Neural cell (in vitro differentiated cells): ENCODE results near the gene WNT7B. TPM values are rescaled to one million over a fixed set of nuclear protein-coding genes. Genes with fewer than 3 reads are reported as not detected.

ENCODE experiments used
- H2AFZ ChIP-seq: fragments of 200-600, 300-800 bp; sonication (generic), shearing (Covaris generic); 2 replicates; pipeline ENCODE4 v1.6.0; 2014; ENCODE audit warnings: low read depth, mild to moderate bottlenecking, antibody characterized with exemption, low read length, moderate library complexity
- H3F3A ChIP-seq: fragments of 200-600 bp; shearing (Covaris generic); 2 replicates; pipeline ENCODE4 v1.6.1; 2016; ENCODE audit warnings: mild to moderate bottlenecking, moderate library complexity, mixed read lengths, antibody characterized with exemption, low read length; ENCODE audit not compliant: insufficient read depth, poor library complexity, severe bottlenecking
- H3K27ac ChIP-seq: fragments of 200-600, 300-800 bp; sonication (generic), shearing (Covaris generic); 2 replicates; pipeline ENCODE4 v1.5.1; 2014; ENCODE audit warnings: mild to moderate bottlenecking, low read length, moderate library complexity
- H3K27me3 ChIP-seq: fragments of 300-800, 200-600 bp; sonication (generic), shearing (Covaris generic); 2 replicates; pipeline ENCODE4 v1.6.0; 2014; ENCODE audit warnings: mild to moderate bottlenecking, low read depth, low read length, moderate library complexity; ENCODE audit not compliant: insufficient read depth
- H3K36me3 ChIP-seq: fragments of 300-800, 200-600 bp; sonication (generic), shearing (Covaris generic); 2 replicates; pipeline ENCODE4 v1.5.1; 2014; ENCODE audit warnings: mild to moderate bottlenecking, antibody characterized with exemption, low read length, moderate library complexity; ENCODE audit not compliant: insufficient read depth
- H3K4me2 ChIP-seq: fragments of 300-800, 200-600 bp; sonication (generic), shearing (Covaris generic); 2 replicates; pipeline ENCODE4 v1.6.0; 2014; ENCODE audit warnings: mild to moderate bottlenecking, low read length
- H3K4me3 ChIP-seq: fragments of 300-800, 200-600 bp; sonication (generic), shearing (Covaris generic); 2 replicates; pipeline ENCODE4 v1.5.1; 2014; ENCODE audit warnings: mild to moderate bottlenecking, low read length, moderate library complexity
- H3K79me2 ChIP-seq: fragments of 200-600 bp; shearing (Covaris generic); replicated peaks from 2 replicates; pipeline ENCODE4 v1.6.0; 2014; ENCODE audit warnings: mild to moderate bottlenecking, low read length, moderate library complexity; ENCODE audit not compliant: insufficient read depth
- H3K9ac ChIP-seq: fragments of 300-800, 200-600 bp; sonication (generic), shearing (Covaris generic); 2 replicates; pipeline ENCODE4 v1.6.1; 2016; ENCODE audit warnings: mild to moderate bottlenecking, low read length, mixed read lengths
- H3K9me2 ChIP-seq: fragments of 200-600 bp; shearing (Covaris generic); 2 replicates; pipeline ENCODE4 v1.6.1; 2016; ENCODE audit warnings: mild to moderate bottlenecking, low read length, mixed read lengths; ENCODE audit not compliant: insufficient read depth
- H3K9me3 ChIP-seq: fragments of 200-600, 300-800 bp; sonication (generic), shearing (Covaris generic); 2 replicates; pipeline ENCODE4 v1.6.1; 2016; ENCODE audit warnings: mild to moderate bottlenecking, mixed run types, low read length, moderate library complexity, mixed read lengths
- H4K20me1 ChIP-seq: fragments of 200-600 bp; shearing (Covaris generic); 2 replicates; pipeline ENCODE4 v1.6.1; 2016; ENCODE audit warnings: mild to moderate bottlenecking, mixed run types; ENCODE audit not compliant: insufficient read depth
- CTCF ChIP-seq: fragments of 450-650 bp; IDR thresholded peaks from 2 replicates; pipeline ENCODE4 v1.5.1; 2014; ENCODE audit warnings: antibody characterized with exemption, mild to moderate bottlenecking, moderate library complexity; ENCODE audit not compliant: poor library complexity, severe bottlenecking
- EP300 ChIP-seq: fragments of 450-650 bp; conservative IDR thresholded peaks from 2 replicates; pipeline ENCODE4 v1.6.1; 2014; ENCODE audit warnings: antibody characterized with exemption, mild to moderate bottlenecking, moderate library complexity; ENCODE audit not compliant: poor library complexity, severe bottlenecking
- EZH2 ChIP-seq: fragments of 200-600, 300-800 bp; shearing (Covaris generic), sonication (generic); IDR thresholded peaks from 2 replicates; pipeline ENCODE4 v1.6.1; 2014; ENCODE audit warnings: antibody characterized with exemption, low read length, borderline replicate concordance, mild to moderate bottlenecking; ENCODE audit not compliant: insufficient read depth, poor library complexity, severe bottlenecking
- MXI1 ChIP-seq: fragments of 450-650 bp; conservative IDR thresholded peaks from 2 replicates; pipeline ENCODE4 v1.6.1; 2014; ENCODE audit warnings: antibody characterized with exemption, mild to moderate bottlenecking; ENCODE audit not compliant: poor library complexity, severe bottlenecking
- POLR2AphosphoS5 ChIP-seq: IDR thresholded peaks from 2 replicates; pipeline ENCODE4 v1.6.1; 2012
- RAD21 ChIP-seq: fragments of 450-650 bp; conservative IDR thresholded peaks from 2 replicates; pipeline ENCODE4 v1.6.1; 2014; ENCODE audit warnings: antibody characterized with exemption, mild to moderate bottlenecking, moderate library complexity
- REST ChIP-seq: IDR thresholded peaks from 2 replicates; pipeline ENCODE4 v1.6.1; 2012; ENCODE audit warnings: borderline replicate concordance
- SMC3 ChIP-seq: fragments of 450-650 bp; conservative IDR thresholded peaks from 2 replicates; pipeline ENCODE4 v1.6.1; 2014; ENCODE audit warnings: antibody characterized with exemption, mild to moderate bottlenecking, moderate library complexity; ENCODE audit not compliant: poor library complexity
- TAF1 ChIP-seq: IDR thresholded peaks from 2 replicates; pipeline ENCODE4 v1.6.1; 2012; ENCODE audit warnings: low read depth
- polyA plus RNA-seq: library from polyadenylated mRNA; depleted of rRNA; stranded (reverse); fragments of >200 nt; gene quantifications from 2 replicates; pipeline ENCODE4 v1.2.3, GENCODE V29; 2014

WNT7B gene
- polyA plus RNA-seq, 1 donor from 2014 or later: 0.16 TPM

- H4K20me1 ChIP-seq: no peaks in the 10 kb centered on the region
- no peak overlapping the region for H3K4me3 ChIP-seq
- H3K9me3 ChIP-seq: no peaks in the 10 kb centered on the region
- H3K27ac ChIP-seq: no peak overlapping the region
- no peaks in the 10 kb centered on the region for H3F3A ChIP-seq
- H3K4me2 ChIP-seq: no peak overlapping the region
- no peaks in the 10 kb centered on the region for H3K36me3 ChIP-seq
- H3K9me2 ChIP-seq: no peaks in the 10 kb centered on the region
- no peaks in the 10 kb centered on the region for H3K79me2 ChIP-seq
- no peak overlapping the region for H2AFZ ChIP-seq
- peaks cover 71% of the 10 kb centered on the region for H3K27me3 ChIP-seq
- TF ChIP-seq EZH2: no peak
- TF ChIP-seq CTCF: no peak
- no peak for TF ChIP-seq SMC3
- no peak overlapping the region for H3K9ac ChIP-seq
Measured at GRCh38 chr22:45975164-45976161, 1.5 kb downstream of the WNT7B start.

DNA sequence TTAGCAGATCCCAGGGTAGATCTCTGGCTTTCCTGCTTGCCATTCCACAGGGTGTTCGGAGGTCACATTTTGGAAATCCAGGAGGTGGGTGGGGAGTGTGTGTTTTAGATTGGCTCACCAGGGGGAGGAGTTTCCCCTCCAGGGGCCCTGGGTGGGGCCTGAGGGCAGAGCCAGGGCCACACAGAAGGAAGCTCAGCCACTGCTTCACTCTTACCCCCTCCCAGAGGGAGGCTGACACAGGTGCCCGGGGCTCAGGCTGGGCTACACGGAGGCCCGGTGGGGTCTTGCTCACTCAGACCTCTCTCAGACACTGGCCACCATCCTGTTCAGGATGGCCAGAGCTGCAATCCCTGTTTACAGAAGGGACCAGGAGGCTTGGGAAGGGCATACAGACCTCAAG lies 2.5 kb downstream of the WNT7B start:
- Histone ChIP-seq H4K20me1 (no peaks in the 10 kb centered on the region), H2AFZ (no peak overlapping the region)

More for the DNA sequence above, 2.5 kb downstream of the WNT7B start:
- Histone ChIP-seq H3K27me3 (peaks cover 79% of the 10 kb centered on the region), H3K9me3 (no peaks in the 10 kb centered on the region), H3K4me3 (no peak overlapping the region), H3K27ac (no peak overlapping the region), H3K36me3 (no peaks in the 10 kb centered on the region), H3K79me2 (no peaks in the 10 kb centered on the region), H3K9ac (no peak overlapping the region), H3K9me2 (no peaks in the 10 kb centered on the region), H3F3A (no peaks in the 10 kb centered on the region), H3K4me2 (no peak overlapping the region)
- TF ChIP-seq EZH2: no peak
- no peak for TF ChIP-seq MXI1
- no peak for TF ChIP-seq CTCF
- no peak for TF ChIP-seq REST
- TF ChIP-seq RAD21: no peak
- no peak for TF ChIP-seq EP300
- no peak for TF ChIP-seq TAF1
- TF ChIP-seq SMC3: no peak
- no peak for TF ChIP-seq POLR2AphosphoS5
